GM19372 (cell line): ENCODE results near the gene DDX39A.

Source experiments
- ATAC-seq: cut with Tn5 transposase; IDR thresholded peaks from one replicate; pipeline ENCODE4 v1.9.1; 2021; ENCODE audit warnings: mild to moderate bottlenecking, low read depth, moderate library complexity; ENCODE audit not compliant: unreplicated experiment

The DDX39A gene

DNA sequence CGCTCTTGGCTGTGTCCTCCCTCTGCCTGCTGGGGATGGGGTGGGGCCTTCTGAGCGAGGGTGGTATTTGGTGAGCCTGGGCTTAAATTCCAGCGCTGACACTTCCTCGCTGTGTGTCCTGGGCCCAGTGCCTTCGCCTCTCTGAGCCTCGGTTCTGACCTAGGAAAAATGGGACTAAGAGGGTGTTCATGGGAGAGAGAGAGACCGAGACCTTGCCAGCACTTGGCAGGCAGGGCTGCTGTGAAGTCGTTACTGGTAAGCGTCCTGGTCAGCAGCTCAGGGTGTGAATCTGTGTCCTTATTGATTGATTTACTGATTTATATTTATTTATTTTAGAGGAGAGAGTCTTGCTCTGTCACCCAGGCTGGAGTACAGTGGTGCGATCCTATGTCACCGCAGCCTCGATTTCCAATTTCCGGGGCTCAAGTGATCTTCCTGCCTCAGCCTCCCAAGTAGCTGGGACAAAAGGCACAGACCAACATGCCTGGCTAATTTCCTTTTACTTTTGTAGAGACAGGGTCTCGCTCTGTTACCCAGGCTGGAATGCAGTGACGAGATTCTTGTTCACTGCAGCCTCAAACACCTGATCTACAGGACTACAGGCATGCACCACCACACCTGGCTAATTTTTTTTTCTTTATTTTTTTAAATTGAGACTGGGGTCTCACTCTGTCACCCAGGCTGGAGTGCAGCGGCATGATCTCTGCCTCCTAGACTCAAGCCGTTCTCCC is 16.3 kb upstream of the DDX39A start:
- ATAC-seq: no peak

DNA sequence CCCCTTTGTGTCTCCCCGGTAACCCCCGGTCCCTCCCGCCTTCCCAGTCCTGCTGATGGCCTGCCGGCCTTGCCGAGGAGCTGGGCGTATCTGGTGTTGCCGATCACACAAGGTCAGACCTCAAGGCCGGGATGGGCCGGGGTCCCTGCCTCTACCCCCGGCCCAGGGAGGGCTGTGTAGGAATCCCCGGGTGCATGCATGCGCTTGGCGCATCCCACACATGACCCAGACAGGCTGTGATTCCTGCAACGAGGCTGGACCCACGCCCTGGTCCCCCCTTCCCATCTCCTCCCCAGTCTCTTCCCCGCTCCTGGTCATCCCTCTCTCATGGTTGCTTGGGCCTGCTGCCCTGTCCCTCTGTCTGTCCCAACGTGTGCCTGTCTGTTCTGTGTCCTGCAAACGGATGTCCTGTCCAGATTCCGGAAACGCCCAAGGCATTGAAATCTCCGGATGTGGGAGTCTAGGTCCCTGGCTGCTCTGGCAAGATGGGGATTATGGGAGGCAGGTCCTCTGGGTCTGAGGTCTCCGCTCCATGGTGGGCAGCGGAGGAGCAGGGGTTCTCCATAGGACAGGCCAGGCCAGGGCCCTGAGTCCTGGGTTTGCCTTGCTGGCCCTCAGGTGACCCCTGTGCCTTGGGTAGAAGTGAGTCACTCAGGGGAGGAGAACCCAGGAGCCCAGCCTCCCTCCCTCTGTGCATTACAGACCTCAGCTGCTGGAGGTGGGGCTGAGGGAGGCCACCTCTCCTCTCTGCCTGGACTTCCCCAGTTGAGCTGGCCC is 15.6 kb upstream of the DDX39A start:
- no peak for ATAC-seq

DNA sequence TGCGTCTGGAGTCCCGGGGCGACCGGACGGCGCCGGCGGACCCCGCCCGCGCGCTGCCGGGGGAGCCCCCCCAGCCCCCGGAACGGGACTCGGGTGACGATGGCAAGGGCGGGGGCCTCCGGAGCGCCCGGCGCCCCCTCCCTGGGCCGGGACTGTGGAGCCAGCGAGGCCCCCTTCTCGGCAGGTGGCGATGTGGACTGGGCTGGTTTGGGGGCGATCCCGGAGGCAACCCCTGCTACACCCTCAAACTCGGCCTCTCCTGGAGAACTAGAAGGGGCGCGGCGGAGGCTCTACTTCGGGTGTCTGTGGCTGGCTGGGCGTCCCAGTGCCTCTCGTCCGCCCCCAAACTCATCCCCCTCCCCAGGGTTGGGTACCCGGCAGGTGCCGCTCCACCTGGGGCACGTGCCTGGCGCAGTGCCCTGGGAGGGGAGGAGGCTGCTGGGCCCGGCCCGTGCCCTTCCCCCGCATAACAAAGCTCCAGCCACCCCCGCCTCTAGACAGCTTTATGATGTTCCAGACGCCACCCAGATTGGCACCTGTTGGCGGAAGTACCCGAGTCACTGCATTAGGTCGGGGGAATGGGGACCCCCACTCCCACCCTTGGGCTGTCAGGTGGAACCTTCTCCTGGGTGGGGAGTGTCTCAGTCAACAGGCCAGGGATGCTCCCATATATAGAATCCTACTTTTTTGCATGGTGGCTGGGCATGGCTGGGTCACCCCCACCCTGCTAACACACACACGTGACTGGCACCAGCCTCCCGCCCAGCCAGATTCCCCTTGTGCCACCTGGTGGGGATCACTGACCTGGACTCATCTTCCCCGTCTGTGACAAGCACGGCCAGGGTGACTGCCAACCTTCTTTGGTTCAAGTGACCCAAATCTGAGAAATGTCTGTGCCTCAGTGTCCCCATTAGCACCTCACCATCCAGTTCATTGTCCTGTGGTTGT is 14.7 kb upstream of the DDX39A start:
- ATAC-seq: no peak

- ATAC-seq: no peak
Observed at GRCh38 chr19:14432791-14433553, 13.8 kb upstream of the DDX39A start, which contains the start of gene PKN1. TSS of gene PKN1 (plus strand) at chr19:14433306. CDS start at chr19:14433522, 216 bp downstream.

- no peak for ATAC-seq
Observed at GRCh38 chr19:14430712-14431111, 11.6 kb upstream of the DDX39A start.

DNA sequence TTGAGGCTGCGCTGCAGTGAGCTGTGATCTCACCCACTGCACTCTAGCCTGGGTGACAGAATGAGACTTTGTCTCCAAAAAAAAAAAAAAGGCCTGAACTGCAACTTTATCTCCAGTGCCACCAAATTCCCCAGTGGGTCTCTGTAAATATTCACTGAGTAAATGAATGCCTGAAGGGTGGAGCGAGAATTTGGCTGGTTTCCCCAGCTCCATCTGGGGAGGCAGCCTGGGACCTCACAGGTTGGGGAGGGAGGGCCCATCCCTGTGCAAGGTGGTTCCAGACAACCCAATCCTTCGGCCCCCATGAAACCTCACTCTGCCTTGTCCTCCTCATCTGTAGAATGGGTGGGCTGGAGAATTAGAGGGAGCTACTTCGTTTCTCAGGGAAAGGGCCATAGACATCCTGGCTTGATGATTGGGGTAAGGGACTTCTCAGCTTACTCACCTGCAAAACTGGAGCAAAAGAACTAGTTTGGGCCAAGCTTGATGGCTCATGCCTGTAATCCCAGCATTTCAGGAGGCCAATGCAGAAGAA is 9.8 kb upstream of the DDX39A start:
- ATAC-seq: no peak

DNA sequence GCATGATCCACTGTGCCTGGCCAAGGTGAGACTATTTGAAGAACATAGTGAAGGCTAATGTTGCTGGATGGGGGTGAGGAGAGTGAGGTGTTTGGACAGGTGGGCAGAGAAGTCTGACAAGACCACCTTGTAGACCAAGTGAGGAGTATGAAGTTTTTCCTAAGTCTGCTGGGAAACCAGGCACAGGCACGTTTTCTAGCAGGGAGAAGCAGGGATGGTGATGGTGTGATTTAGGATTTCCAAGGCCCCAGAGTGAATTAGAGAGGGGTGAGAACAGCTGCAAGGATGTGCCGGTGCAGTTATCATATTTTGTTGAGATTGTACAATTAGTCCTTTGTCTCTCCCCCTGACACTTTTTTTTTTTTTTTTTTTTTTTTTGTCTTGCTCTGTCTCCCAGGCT is 8.3 kb upstream of the DDX39A start:
- ATAC-seq: no peak

DNA sequence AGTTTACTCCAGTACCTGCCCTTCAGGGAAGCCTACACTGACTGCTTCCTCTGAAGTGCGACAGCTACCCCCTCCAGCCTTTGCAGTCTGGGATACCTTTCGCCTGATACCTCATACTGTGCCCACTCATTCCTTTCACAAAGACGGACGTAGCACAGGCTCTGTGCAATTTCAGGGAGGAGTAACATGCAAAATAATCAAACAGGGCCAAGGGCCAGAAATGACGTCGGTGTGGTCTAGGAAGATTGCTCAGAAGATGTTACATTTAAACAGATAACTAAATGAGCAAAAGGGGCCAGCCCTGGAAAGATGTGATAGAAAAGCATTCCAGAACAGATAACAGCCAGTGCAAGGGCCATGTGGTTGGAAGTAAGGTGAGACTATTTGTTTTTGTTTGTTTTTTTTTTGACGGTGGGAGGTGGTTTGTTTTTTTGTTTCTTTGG is 6.6 kb upstream of the DDX39A start:
- ATAC-seq: no peak

GRCh38 chr19:14418856-14419105 is 360 bp downstream of the DDX39A start:
- ATAC-seq: no peak

DNA sequence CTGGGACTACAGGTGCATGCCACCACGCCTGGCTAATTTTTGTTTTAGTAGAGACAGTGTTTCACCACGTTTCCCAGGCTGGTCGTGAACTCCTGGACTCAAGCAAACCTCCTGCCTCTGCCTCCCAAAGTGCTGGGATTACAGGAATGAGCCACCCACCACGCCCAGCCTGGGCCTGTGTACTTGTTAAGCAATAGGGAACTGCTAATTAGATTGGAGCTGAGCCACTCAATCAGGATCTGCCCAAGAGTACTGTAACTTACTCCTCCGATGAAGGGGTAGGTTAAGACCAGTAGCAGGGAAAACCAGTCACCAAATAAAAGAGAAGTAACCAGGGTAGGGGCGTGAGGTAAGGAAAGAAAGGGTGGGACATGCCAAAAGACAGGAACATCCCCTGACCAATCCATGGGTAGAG is 2.3 kb downstream of the DDX39A start:
- no peak for ATAC-seq

GRCh38 chr19:14414926-14415690 is 4.0 kb downstream of the DDX39A start:
- ATAC-seq: no peak

DNA sequence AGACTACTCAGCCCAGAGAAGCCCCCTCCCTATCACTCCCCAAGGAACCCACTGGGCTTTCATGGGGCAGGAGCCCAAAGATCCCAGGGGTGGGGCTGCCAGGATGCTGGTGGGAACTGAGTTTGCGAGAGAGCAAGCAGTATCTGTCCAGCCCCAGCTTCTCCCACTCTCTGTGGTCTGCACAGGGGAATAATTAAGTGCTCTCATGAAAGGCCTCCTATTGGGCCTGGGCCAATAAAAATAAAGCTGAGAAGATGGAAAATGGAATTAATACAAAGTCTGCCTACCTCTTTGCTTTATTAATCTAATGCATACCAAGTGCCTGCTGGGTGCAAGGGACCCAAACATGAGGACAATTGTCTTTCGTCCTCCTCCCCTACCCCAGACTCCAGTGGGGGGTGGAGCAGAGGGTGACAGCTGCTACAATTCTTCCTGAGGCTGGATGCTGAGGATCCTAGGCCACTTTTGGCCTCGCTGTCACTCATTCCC is 5.4 kb downstream of the DDX39A start:
- no peak for ATAC-seq

DNA sequence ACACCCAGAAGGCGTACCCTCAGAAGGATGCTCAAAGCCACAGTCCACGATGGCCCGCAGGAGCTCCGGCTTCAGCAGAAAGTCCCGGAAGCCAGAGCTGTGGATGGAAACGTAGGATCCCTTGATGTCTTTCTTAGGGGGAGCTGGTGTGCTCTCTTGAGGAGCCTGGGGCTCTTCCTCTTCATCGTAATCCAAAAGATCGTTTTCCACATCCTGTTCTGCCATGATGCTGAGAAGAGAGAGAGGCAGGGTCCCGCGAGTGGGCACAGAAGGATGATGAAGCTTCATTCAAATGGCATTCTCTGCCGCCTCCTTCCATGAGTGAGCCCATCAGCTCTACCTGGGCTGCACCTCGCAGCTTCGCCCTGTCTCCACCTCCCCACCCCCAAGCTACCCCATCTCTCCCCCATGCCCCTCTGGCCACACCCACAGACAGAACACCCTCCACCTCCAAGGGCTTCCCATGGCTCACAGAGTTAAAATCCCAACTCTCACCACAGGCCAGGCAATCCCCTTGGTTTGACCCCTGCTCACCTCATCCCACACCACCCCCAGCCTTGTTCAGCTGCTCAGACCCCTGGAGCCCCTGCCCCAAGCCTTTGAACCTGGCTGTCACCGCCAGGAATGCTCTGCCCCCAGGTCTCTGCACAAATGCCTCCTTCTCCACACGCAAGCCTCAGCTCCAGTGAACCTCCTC is 6.0 kb downstream of the DDX39A start:
- ATAC-seq: no peak

DNA sequence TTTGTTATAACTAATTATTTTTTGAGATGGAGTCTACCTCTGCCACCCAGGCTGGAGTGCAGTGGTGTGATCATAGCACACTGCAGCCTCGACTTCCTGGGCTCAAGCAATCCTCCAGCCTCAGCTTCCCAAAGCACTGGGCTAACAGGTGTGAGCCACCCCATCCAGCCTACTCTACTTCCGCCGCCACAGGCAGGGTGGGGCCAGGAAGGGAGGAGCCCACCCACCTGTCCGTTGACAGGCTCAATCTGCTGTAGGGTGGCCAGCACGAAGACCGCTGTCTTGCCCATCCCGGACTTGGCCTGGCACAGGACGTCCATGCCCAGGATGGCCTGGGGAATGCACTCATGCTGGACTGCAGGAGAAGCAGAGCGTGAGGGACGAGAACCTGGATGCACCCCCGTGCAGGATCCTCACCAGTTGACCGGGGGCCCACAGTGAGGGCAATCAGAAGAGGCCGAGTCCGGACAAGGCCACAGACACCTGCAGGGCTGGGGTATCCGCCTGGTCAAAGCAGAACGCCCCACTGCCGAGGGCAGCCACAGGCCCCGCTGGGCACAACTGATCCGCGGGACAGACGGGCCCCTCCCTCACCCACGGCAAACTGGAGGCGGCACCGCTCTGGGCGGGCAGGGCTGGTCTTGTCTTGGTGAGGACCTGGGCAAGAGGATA is 6.7 kb downstream of the DDX39A start:
- ATAC-seq: no peak

DNA sequence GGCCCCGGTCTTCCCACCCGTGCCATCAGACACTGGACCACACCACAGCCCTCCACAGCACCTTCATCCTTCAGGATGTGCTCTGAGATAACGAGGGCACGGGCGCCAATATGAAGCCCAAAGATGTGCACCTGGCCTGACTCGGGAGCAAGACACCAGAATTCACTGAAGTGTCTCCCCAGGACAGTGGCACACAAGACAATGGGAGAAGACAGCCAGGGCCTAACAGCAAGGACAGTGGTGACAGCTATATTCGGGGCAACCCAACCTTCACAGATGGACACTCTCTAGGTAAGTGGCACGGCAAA is 7.2 kb downstream of the DDX39A start:
- no peak for ATAC-seq

DNA sequence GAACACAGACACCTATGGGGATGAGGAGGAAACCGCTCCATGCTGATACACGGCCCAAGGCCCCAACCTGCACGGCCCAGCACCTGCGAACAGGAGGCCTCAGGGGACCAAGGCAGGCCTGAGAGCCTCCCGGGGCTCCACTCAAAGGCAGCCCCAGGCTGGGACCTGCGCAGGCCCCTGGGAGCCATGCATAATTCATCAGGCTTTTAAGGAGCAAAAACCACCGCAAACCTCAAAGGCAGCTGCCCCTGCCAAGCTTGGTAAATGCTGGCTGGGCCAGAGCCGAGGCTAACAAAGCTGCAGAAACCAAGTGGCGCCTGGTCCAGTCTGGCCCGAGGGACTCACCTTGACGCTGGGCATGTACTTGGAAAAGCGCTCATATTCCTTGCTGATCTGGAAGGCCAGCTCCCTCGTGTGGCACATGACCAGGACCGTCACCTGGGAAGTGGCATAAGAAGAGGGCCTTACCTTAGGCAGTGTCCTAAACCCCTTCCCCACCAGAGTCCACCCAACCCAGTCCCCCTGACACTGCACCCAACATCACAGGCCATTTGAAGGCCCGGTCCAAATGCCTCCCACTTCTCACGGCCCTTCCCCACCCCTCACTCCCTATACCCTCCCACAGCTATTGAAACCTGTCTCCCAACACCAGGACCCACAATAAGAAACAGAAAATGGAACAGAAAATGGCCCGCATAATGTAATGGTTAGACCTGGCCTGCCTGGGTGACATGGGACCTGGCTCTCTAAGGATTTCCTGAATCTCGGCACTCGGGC is 7.8 kb downstream of the DDX39A start:
- no peak for ATAC-seq
